ENCODE measurements around the gene GALNT2.

GALNT2 gene

DNA sequence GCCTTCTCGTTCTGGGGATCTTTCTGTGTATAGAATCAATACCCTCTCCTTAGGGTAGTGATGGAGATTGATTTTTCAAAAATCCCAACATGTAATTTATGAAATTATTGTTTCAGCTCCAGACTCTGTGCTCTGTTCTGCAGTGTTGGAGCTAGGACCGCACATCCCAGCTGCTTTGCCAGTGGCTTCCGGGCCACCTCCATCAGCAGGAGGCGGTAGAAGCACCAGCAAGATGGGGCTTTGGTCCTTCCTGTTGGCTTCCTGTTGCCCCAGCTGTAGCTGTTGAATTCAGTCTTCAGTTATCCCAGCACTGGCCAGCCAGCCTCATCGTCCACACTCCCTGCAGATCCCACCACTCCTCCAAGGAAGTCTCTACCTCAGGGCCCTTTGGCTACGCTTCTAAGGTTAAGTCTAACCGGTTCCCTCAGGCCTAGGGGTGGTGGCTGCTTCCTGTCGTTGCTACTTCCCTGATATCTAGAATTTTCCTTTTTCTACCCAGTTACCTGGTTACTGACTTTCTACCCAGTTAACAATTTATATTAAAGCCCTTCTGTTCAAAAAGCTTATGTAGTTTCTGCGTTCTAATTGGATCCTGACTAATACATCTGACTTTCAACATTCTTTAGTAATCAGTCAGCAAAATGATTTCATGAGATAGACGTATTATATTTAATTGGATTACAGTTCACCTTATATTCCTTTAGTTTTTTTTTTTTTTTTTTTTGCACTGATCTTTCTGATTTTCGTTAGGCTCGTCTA lies 24.6 kb downstream of the GALNT2 start:
- no peaks in the 10 kb centered on the region for H3K9me3 ChIP-seq (replicated peaks in 1 of 2; ENCODE audit: control insufficient read depth in 2 of 2, insufficient read depth in 1 of 2, low read depth in 1 of 2, low read length in 2 of 2)
- no peak overlapping the region for H2BK5ac ChIP-seq (ENCODE audit: low read length)
- no peak overlapping the region for H2BK120ac ChIP-seq (ENCODE audit: low read depth, low read length)
- no peak overlapping the region for H3K4me2 ChIP-seq (ENCODE audit: insufficient read depth, low read length, poor library complexity, severe bottlenecking)
- H2BK12ac ChIP-seq (ENCODE audit: low read length): no peak overlapping the region
- peaks cover 0 to 3% of the 10 kb centered on the region in 2 donors for H3K4me1 ChIP-seq (ENCODE audit: control insufficient read depth in 2 of 2, insufficient read depth in 1 of 2, low read depth in 1 of 2, low read length in 2 of 2)
- no peak overlapping the region for H4K91ac ChIP-seq (ENCODE audit: low read depth, low read length, poor library complexity)
- H2AK5ac ChIP-seq (ENCODE audit: low read depth, low read length): no peak overlapping the region
- H3K36me3 ChIP-seq (replicated peaks in 1 of 2; ENCODE audit: control insufficient read depth in 2 of 2, insufficient read depth in 2 of 2, low read length in 2 of 2): peaks cover 0 to 19% of the 10 kb centered on the region in 2 donors
- H3K4me3 ChIP-seq (ENCODE audit: low read length in 2 of 2): no peak overlapping the region
- H4K8ac ChIP-seq (ENCODE audit: low read depth, low read length): no peak overlapping the region
- H3K18ac ChIP-seq (ENCODE audit: low read length): no peak overlapping the region
- no peaks in the 10 kb centered on the region for H3K27me3 ChIP-seq (ENCODE audit: control insufficient read depth in 3 of 3, insufficient read depth in 3 of 3, low read depth in 1 of 3, low read length in 3 of 3)
- peaks cover 2% of the 10 kb centered on the region for H3K79me1 ChIP-seq (ENCODE audit: low read depth, low read length)
- DNase-seq (ENCODE audit: low spot score): no peak
- no peak overlapping the region for H3K14ac ChIP-seq (ENCODE audit: low read length)
- H2BK15ac ChIP-seq (ENCODE audit: low read length): no peak overlapping the region
- WGBS, 2 donors (ENCODE audit: extremely low coverage in 2 of 2, insufficient read length in 2 of 2, insufficient replicate concordance in 1 of 2): no CpG with 5 or more reads among the region's 12 CpGs
- H3K23ac ChIP-seq (ENCODE audit: low read depth, low read length, poor library complexity): no peak overlapping the region
- no peak overlapping the region for H3K9ac ChIP-seq (ENCODE audit: low read depth, low read length, poor library complexity)
- no peak overlapping the region for H3K27ac ChIP-seq (replicated peaks; ENCODE audit: low read length)
- no peak overlapping the region for H2AFZ ChIP-seq (ENCODE audit: low read length)
- no peak overlapping the region for H3K4ac ChIP-seq (ENCODE audit: low read length)

GRCh38 chr1:230094746-230095145 lies 27.7 kb downstream of the GALNT2 start:
- Histone ChIP-seq H2BK15ac (ENCODE audit: low read length) (no peak overlapping the region), H2BK12ac (ENCODE audit: low read length) (no peak overlapping the region), H3K14ac (ENCODE audit: low read length) (no peak overlapping the region), H3K9ac (ENCODE audit: low read depth, low read length, poor library complexity) (no peak overlapping the region), H3K9me3 (replicated peaks in 1 of 2; ENCODE audit: control insufficient read depth in 2 of 2, insufficient read depth in 1 of 2, low read depth in 1 of 2, low read length in 2 of 2) (no peaks in the 10 kb centered on the region), H3K4ac (ENCODE audit: low read length) (no peak overlapping the region), H2AFZ (ENCODE audit: low read length) (no peak overlapping the region), H3K23ac (ENCODE audit: low read depth, low read length, poor library complexity) (no peak overlapping the region), H3K4me1 (ENCODE audit: control insufficient read depth in 2 of 2, insufficient read depth in 1 of 2, low read depth in 1 of 2, low read length in 2 of 2) (no peaks in the 10 kb centered on the region), H4K8ac (ENCODE audit: low read depth, low read length) (no peak overlapping the region), H2BK5ac (ENCODE audit: low read length) (no peak overlapping the region), H3K36me3 (replicated peaks in 1 of 2; ENCODE audit: control insufficient read depth in 2 of 2, insufficient read depth in 2 of 2, low read length in 2 of 2) (peaks cover 0 to 12% of the 10 kb centered on the region in 2 donors), H2AK5ac (ENCODE audit: low read depth, low read length) (no peak overlapping the region), H3K18ac (ENCODE audit: low read length) (no peak overlapping the region), H3K27me3 (ENCODE audit: control insufficient read depth in 3 of 3, insufficient read depth in 3 of 3, low read depth in 1 of 3, low read length in 3 of 3) (no peaks in the 10 kb centered on the region), H3K79me1 (ENCODE audit: low read depth, low read length) (peaks cover 2% of the 10 kb centered on the region), H3K4me2 (ENCODE audit: insufficient read depth, low read length, poor library complexity, severe bottlenecking) (no peak overlapping the region), H4K91ac (ENCODE audit: low read depth, low read length, poor library complexity) (no peak overlapping the region), H3K4me3 (ENCODE audit: low read length in 2 of 2) (no peak overlapping the region), H3K27ac (replicated peaks; ENCODE audit: low read length) (no peak overlapping the region), H2BK120ac (ENCODE audit: low read depth, low read length) (no peak overlapping the region)
- no peak for DNase-seq (ENCODE audit: low spot score)
- no CpG with 5 or more reads among the region's 14 CpGs for WGBS, 2 donors (ENCODE audit: extremely low coverage in 2 of 2, insufficient read length in 2 of 2, insufficient replicate concordance in 1 of 2)

DNA sequence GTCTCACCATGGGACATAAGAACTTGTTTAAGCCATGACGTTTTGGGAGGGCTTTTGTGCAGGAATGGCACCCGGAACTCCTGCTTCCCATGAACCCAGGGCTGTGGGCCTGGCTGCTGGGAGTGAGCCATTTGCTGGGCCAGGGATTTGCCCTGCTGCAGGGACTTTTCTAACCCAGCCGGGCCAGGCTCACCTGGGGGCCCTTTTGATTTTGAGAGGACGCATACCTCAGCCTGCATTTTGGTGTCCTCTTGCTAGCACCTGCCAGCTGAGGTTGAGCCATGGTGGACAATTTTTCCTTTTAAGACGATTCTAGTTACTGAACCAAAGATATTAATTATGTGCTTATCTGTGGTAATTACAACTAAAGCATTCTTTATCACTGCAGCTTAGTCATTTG lies 28.9 kb downstream of the GALNT2 start:
- H2BK12ac ChIP-seq (ENCODE audit: low read length): no peak overlapping the region
- H3K18ac ChIP-seq (ENCODE audit: low read length): no peak overlapping the region
- peaks cover 0 to 11% of the 10 kb centered on the region in 2 donors for H3K36me3 ChIP-seq (replicated peaks in 1 of 2; ENCODE audit: control insufficient read depth in 2 of 2, insufficient read depth in 2 of 2, low read length in 2 of 2)
- H3K14ac ChIP-seq (ENCODE audit: low read length): no peak overlapping the region
- H4K91ac ChIP-seq (ENCODE audit: low read depth, low read length, poor library complexity): no peak overlapping the region
- no peak overlapping the region for H2AFZ ChIP-seq (ENCODE audit: low read length)
- no peak overlapping the region for H3K4ac ChIP-seq (ENCODE audit: low read length)
- H4K8ac ChIP-seq (ENCODE audit: low read depth, low read length): no peak overlapping the region
- H3K9me3 ChIP-seq (replicated peaks in 1 of 2; ENCODE audit: control insufficient read depth in 2 of 2, insufficient read depth in 1 of 2, low read depth in 1 of 2, low read length in 2 of 2): no peaks in the 10 kb centered on the region
- no peak overlapping the region for H2BK15ac ChIP-seq (ENCODE audit: low read length)
- no peak overlapping the region for H3K4me2 ChIP-seq (ENCODE audit: insufficient read depth, low read length, poor library complexity, severe bottlenecking)
- no peak overlapping the region for H3K23ac ChIP-seq (ENCODE audit: low read depth, low read length, poor library complexity)
- H3K27me3 ChIP-seq (ENCODE audit: control insufficient read depth in 3 of 3, insufficient read depth in 3 of 3, low read depth in 1 of 3, low read length in 3 of 3): no peaks in the 10 kb centered on the region
- no peak for DNase-seq (ENCODE audit: low spot score)
- no peak overlapping the region for H2BK5ac ChIP-seq (ENCODE audit: low read length)
- no peaks in the 10 kb centered on the region for H3K4me1 ChIP-seq (ENCODE audit: control insufficient read depth in 2 of 2, insufficient read depth in 1 of 2, low read depth in 1 of 2, low read length in 2 of 2)
- no peak overlapping the region for H3K9ac ChIP-seq (ENCODE audit: low read depth, low read length, poor library complexity)
- H3K79me1 ChIP-seq (ENCODE audit: low read depth, low read length): peaks cover 2% of the 10 kb centered on the region
- no peak overlapping the region for H3K27ac ChIP-seq (replicated peaks; ENCODE audit: low read length)
- WGBS, 2 donors (ENCODE audit: extremely low coverage in 2 of 2, insufficient read length in 2 of 2, insufficient replicate concordance in 1 of 2): no CpG with 5 or more reads among the region's 5 CpGs
- no peak overlapping the region for H2BK120ac ChIP-seq (ENCODE audit: low read depth, low read length)
- H2AK5ac ChIP-seq (ENCODE audit: low read depth, low read length): no peak overlapping the region
- H3K4me3 ChIP-seq (ENCODE audit: low read length in 2 of 2): no peak overlapping the region

GRCh38 chr1:230097370-230097769 lies 30.3 kb downstream of the GALNT2 start:
- no peaks in the 10 kb centered on the region for H3K27me3 ChIP-seq (ENCODE audit: control insufficient read depth in 3 of 3, insufficient read depth in 3 of 3, low read depth in 1 of 3, low read length in 3 of 3)
- no peak overlapping the region for H4K91ac ChIP-seq (ENCODE audit: low read depth, low read length, poor library complexity)
- H3K27ac ChIP-seq (replicated peaks; ENCODE audit: low read length): no peak overlapping the region
- no peak overlapping the region for H3K18ac ChIP-seq (ENCODE audit: low read length)
- no peak overlapping the region for H2AFZ ChIP-seq (ENCODE audit: low read length)
- H2BK12ac ChIP-seq (ENCODE audit: low read length): no peak overlapping the region
- no peak overlapping the region for H2AK5ac ChIP-seq (ENCODE audit: low read depth, low read length)
- H3K9me3 ChIP-seq (replicated peaks in 1 of 2; ENCODE audit: control insufficient read depth in 2 of 2, insufficient read depth in 1 of 2, low read depth in 1 of 2, low read length in 2 of 2): no peaks in the 10 kb centered on the region
- no peak overlapping the region for H2BK120ac ChIP-seq (ENCODE audit: low read depth, low read length)
- H3K4ac ChIP-seq (ENCODE audit: low read length): no peak overlapping the region
- H3K79me1 ChIP-seq (ENCODE audit: low read depth, low read length): peaks cover 2% of the 10 kb centered on the region
- H2BK15ac ChIP-seq (ENCODE audit: low read length): no peak overlapping the region
- no peak overlapping the region for H4K8ac ChIP-seq (ENCODE audit: low read depth, low read length)
- H3K23ac ChIP-seq (ENCODE audit: low read depth, low read length, poor library complexity): no peak overlapping the region
- no CpG with 5 or more reads among the region's 4 CpGs for WGBS, 2 donors (ENCODE audit: extremely low coverage in 2 of 2, insufficient read length in 2 of 2, insufficient replicate concordance in 1 of 2)
- H3K4me2 ChIP-seq (ENCODE audit: insufficient read depth, low read length, poor library complexity, severe bottlenecking): no peak overlapping the region
- H2BK5ac ChIP-seq (ENCODE audit: low read length): no peak overlapping the region
- H3K14ac ChIP-seq (ENCODE audit: low read length): no peak overlapping the region
- no peak overlapping the region for H3K9ac ChIP-seq (ENCODE audit: low read depth, low read length, poor library complexity)
- H3K4me1 ChIP-seq (ENCODE audit: control insufficient read depth in 2 of 2, insufficient read depth in 1 of 2, low read depth in 1 of 2, low read length in 2 of 2): peaks cover 0 to 1% of the 10 kb centered on the region in 2 donors
- peaks cover 0 to 4% of the 10 kb centered on the region in 2 donors for H3K36me3 ChIP-seq (replicated peaks in 1 of 2; ENCODE audit: control insufficient read depth in 2 of 2, insufficient read depth in 2 of 2, low read length in 2 of 2)
- no peak for DNase-seq (ENCODE audit: low spot score)
- no peak overlapping the region for H3K4me3 ChIP-seq (ENCODE audit: low read length in 2 of 2)

Data from neuronal stem cell (in vitro differentiated cells).